RWPE1 (cell line): ENCODE measurements around the gene INCA1.

Experiments used
- CTCF ChIA-PET: fragments of 350-600 bp; sonication (Branson Sonifier 250); formaldehyde crosslinking; extraction: SDS; loops from one replicate; lab custom pipeline; 2021; lab: Yijun Ruan, JAX
- POLR2A ChIA-PET: fragments of 400-600 bp; formaldehyde crosslinking; extraction: SDS; loops from one replicate; lab custom pipeline; 2020; ENCODE audit warnings: antibody characterized with exemption; ENCODE audit not compliant: low non-redundant PET; lab: Yijun Ruan, JAX
- DNase-seq: peaks from one replicate; pipeline ENCODE4 v3.0.0; 2012; ENCODE audit warnings: low spot score
- H3K27ac ChIP-seq: fragments of 450-650 bp; 2 replicates; pipeline ENCODE4 v1.5.1; 2017
- CTCF ChIP-seq: fragments of 450-650 bp; conservative IDR thresholded peaks from 2 replicates; pipeline ENCODE4 v1.5.1; 2017; ENCODE audit warnings: low read depth, mild to moderate bottlenecking

The INCA1 gene

GRCh38 chr17:4969047-4969550 is 28.2 kb downstream of the INCA1 start:
- H3K27ac ChIP-seq, result peak overlapping the region; percentile 98
- ChIA-PET POLR2A (interaction anchor here (0.6 to 2.0 kb wide), 4 partner anchors 9 to 24 kb away, joined by 3 to 10 read pairs (median 4); partner anchors contain the start of genes CAMTA2 and PFN1), CTCF (interaction anchor here (0.9 to 1.4 kb wide), 2 partner anchors 11 to 57 kb away, joined by 3 to 5 read pairs; no protein-coding TSS in a partner anchor)
- TF ChIP-seq CTCF, result no peak
- peak; percentile 78 for DNase-seq

GRCh38 chr17:4968486-4969046 is 28.8 kb downstream of the INCA1 start:
- no peak for DNase-seq
- H3K27ac ChIP-seq, result peak overlapping the region; percentile 98
- POLR2A ChIA-PET, result interaction anchor here (0.6 to 2.0 kb wide), 4 partner anchors 9 to 23 kb away, joined by 3 to 10 read pairs (median 4); partner anchors contain the start of genes CAMTA2 and PFN1
- CTCF ChIA-PET, result interaction anchor here (0.9 to 1.4 kb wide), 3 partner anchors 12 to 58 kb away, joined by 3 to 5 read pairs (median 3); no protein-coding TSS in a partner anchor
- TF ChIP-seq CTCF, result no peak

GRCh38 chr17:4967539-4968485 is 29.5 kb downstream of the INCA1 start, which contains the start of gene SPAG7:
Gene SPAG7, minus strand, starts transcription at chr17:4967817. Its CDS starts 13 bp downstream, at chr17:4967804.
- no peak for TF ChIP-seq CTCF
- H3K27ac ChIP-seq, result peak within 1 kb of the TSS; percentile 98
- DNase-seq, result peak; percentile 95
- ChIA-PET CTCF (interaction anchor here (0.6 to 1.4 kb wide), 4 partner anchors 12 to 258 kb away, joined by 3 to 5 read pairs (median 3); no protein-coding TSS in a partner anchor), POLR2A (interaction anchor here (0.7 to 2.0 kb wide), 6 partner anchors 17 to 58 kb away, joined by 3 to 10 read pairs (median 6); partner anchors contain the start of genes CAMTA2, ENO3, INCA1 and KIF1C)

GRCh38 chr17:4966844-4967538 is 30.3 kb downstream of the INCA1 start:
- POLR2A ChIA-PET, result interaction anchor here (0.5 to 1.9 kb wide), 7 partner anchors 11 to 133 kb away, joined by 3 to 10 read pairs (median 3); partner anchors contain the start of genes ENO3, INCA1, KIF1C and RNF167
- peak overlapping the region; percentile 98 for H3K27ac ChIP-seq
- DNase-seq, result peak; percentile 99
- TF ChIP-seq CTCF, result no peak
- CTCF ChIA-PET, result interaction anchor here (0.6 kb wide), 1 partner anchor 257 kb away, joined by 3 read pairs; no protein-coding TSS in a partner anchor

- no peak for TF ChIP-seq CTCF
- no peak for DNase-seq
- ChIA-PET CTCF (interaction anchor here (0.6 kb wide), 1 partner anchor 34 kb away, joined by 5 read pairs; no protein-coding TSS in a partner anchor), POLR2A (interaction anchor here (0.6 to 1.9 kb wide), 3 partner anchors 12 to 56 kb away, joined by 3 to 6 read pairs (median 4); no protein-coding TSS in a partner anchor)
- H3K27ac ChIP-seq, result peak overlapping the region; percentile 98
Measured at GRCh38 chr17:4965311-4965986, 31.9 kb downstream of the INCA1 start.
